Kidney glomerular epithelial cell (primary cell): ENCODE data around the gene NUP42.
A peak's percentile ranks its signal among the peaks of the same experiment; 100 is the strongest.

Experiments used
- DNase-seq: peaks from one replicate; lab custom pipeline; 2025; lab: John Stamatoyannopoulos, UW

NUP42 gene

GRCh38 chr7:23235813-23236221, 54.0 kb downstream of the NUP42 start:
- DNase-seq: peak; percentile 33

- no peak for DNase-seq
Observed at GRCh38 chr7:23237000-23237399, 55.2 kb downstream of the NUP42 start.

- DNase-seq: no peak
Observed at GRCh38 chr7:23238983-23239652, 57.3 kb downstream of the NUP42 start.

GRCh38 chr7:23239698-23240097, 57.9 kb downstream of the NUP42 start:
- DNase-seq: no peak

DNA sequence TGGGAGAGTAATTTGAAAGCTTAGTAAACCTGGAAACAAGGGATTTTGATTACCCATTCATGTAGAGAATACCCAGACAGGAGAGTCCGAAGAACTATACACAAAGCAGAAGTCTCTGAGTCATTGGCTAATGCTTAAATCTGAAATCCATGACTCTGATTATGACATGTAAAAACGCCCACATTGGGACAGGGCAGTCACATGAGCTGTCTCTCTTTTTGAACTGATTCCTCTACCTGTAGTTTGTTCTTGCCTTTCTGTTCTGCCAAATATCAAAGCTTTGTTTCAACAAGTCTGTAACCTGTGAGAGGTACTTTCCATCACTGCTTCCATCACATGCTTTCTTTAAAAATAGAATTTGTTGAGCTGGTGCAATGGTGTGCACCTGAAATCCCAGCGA, 60.5 kb downstream of the NUP42 start:
- DNase-seq: no peak

DNA sequence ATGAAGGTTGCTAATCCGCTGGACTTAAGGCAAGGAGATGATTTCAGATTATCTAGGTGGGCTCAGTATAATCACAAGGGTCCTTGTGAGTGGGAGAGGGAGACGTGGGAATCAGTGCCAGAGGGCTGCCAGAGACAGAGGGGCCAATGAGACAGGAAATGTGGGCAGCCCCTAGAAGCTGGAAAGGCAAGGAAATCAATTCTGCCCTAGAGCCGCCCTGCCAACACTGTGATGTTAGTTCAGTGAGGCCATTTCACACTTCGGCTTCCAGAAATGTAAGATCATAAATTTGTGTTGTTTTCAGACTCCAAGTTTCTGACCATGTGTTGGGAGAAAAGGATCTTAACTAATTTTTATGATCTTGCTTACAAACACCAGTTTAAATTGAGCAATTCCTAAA, 61.1 kb downstream of the NUP42 start:
- DNase-seq: no peak

DNA sequence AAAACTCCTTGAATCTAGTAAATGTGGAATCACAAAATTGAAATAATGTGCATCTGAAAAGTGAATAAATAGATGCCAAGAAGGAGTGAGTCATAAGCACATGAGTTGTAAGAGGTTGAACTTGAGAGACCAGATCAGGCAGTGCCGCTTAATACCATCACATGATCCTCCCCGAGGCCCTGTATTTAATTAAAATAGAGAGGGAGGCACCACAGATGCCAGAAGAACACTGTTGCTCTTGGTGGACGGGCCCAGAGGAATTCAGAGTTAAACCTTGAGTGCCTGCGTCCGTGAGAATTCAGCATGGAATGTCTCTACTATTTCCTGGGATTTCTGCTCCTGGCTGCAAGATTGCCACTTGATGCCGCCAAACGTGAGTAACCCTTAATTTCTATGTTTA, 64.7 kb downstream of the NUP42 start, which contains the start of gene GPNMB:
TSS of gene GPNMB (plus strand) at position 221 of the 400 bp plus-strand sequence. CDS start at position 304, 83 bp downstream.
- DNase-seq: no peak

DNA sequence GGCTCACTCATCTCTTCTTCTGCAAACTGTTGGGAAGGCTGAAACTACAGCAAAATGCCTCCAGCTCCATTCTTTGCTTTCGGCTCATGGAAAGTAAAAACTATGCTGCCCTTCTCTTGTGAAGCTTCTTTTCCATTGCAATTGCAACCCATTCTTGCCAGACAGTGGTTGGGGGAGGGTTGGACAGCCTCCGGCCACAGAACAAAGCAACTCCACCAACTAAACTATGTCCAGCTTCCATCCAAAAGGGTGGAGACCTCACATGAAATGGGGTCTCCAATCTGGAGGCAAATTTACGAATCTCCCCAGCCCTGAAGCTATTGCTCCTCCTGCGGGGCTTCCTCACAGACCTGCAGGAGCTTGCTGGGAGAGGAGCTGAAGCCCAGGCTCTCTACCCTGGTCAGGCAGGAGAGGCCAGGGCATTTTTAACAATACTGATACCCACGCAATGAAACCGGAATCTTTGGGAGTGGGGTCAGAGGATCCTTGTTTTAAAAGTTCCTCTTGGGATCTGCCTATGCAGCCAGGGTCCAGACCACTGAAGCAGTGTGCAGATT, 65.3 kb downstream of the NUP42 start:
- DNase-seq: no peak

GRCh38 chr7:23247603-23248335, 65.9 kb downstream of the NUP42 start:
- DNase-seq: no peak

DNA sequence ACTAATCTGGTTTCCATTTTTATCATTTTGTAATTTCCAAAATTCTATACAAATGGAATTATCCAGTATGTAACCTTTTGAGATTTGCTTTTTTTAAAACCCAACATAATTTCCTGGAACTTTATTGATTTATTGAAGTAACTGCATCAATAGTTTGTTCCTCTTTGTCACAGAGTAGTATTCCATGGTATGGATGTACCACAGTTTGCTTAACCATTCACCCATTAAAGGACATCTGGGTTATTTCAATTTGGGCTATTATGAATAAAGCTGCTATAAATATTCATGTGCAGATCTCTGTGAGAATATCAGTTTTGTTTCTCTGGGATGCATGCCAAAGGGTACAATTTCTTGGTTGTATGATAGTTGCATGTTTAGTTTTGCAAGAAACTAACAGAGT, 67.6 kb downstream of the NUP42 start:
- DNase-seq: no peak
